Naive thymus-derived CD4-positive, alpha-beta T cell (primary cell): Measurements from ENCODE around the gene SAA4. TPM values are rescaled to one million over a fixed set of nuclear protein-coding genes. Genes with fewer than 3 reads are reported as not detected.
"Not testable (repeated sequence)": the region's sequence is repeated elsewhere in the genome, so short reads cannot be mapped to it uniquely, and the experiment has no call there.

ENCODE experiments used
- ATAC-seq: fragments of 150-1000 bp; cut with Tn5 transposase; 2 replicates; pipeline ENCODE4 v1.10.0; 2021; ENCODE audit warnings: mild to moderate bottlenecking, moderate library complexity
- CTCF ChIA-PET: fragments of 350-600 bp; sonication (Branson Sonifier 250); formaldehyde crosslinking; loops from one replicate; lab custom pipeline; 2021; ENCODE audit warnings: antibody characterized with exemption; lab: Charles Lee
- POLR2A ChIA-PET: fragments of 350-600 bp; sonication (Branson Sonifier 250); formaldehyde crosslinking; loops from one replicate; lab custom pipeline; 2021; ENCODE audit warnings: antibody characterized with exemption, inconsistent platforms; lab: Charles Lee
- DNase-seq, 9 donors: peaks; one replicate each; pipeline versions ENCODE4 v3.0.0 to v3.0.0-alpha.2; 2020 to 2022; ENCODE audit warnings: mixed read lengths in 1 of 9
- H3K27ac ChIP-seq: one replicate; pipeline ENCODE4 v1.7.0; 2013; ENCODE audit warnings: mild to moderate bottlenecking, low read depth, low read length, moderate library complexity
- H3K27me3 ChIP-seq, 2 donors: one replicate each; pipeline ENCODE4 v1.7.0; 2013; ENCODE audit warnings: low read length in 2 of 2, mild to moderate bottlenecking in 2 of 2, moderate library complexity in 2 of 2; ENCODE audit not compliant: control insufficient read depth in 2 of 2, insufficient read depth in 2 of 2
- H3K36me3 ChIP-seq, 3 experiments: 1 replicate in 2 of 3; 2 replicates in 1 of 3; pipeline ENCODE4 v1.7.0; 2013; ENCODE audit warnings: low read length in 3 of 3, mild to moderate bottlenecking in 3 of 3, moderate library complexity in 1 of 3; ENCODE audit not compliant: insufficient read depth in 3 of 3, control insufficient read depth in 2 of 3
- H3K4me1 ChIP-seq, 2 donors: one replicate each; pipeline ENCODE4 v1.7.0; 2013; ENCODE audit warnings: low read length in 2 of 2, mild to moderate bottlenecking in 2 of 2, moderate library complexity in 1 of 2; ENCODE audit not compliant: control insufficient read depth in 2 of 2, insufficient read depth in 2 of 2
- H3K4me3 ChIP-seq: 2 replicates; pipeline ENCODE4 v1.7.0; 2013; ENCODE audit warnings: mild to moderate bottlenecking, low read length
- H3K9me3 ChIP-seq, 3 experiments: 1 replicate in 2 of 3; 2 replicates in 1 of 3; pipeline ENCODE4 v1.7.0; 2013; ENCODE audit warnings: low read length in 3 of 3; ENCODE audit not compliant: control insufficient read depth in 2 of 3
- H3K27ac Mint-ChIP-seq, 9 donors: one replicate each; pipeline ENCODE4 v1.8.0; 2020 to 2022; ENCODE audit warnings: mixed read lengths in 9 of 9, mild to moderate bottlenecking in 8 of 9, moderate library complexity in 5 of 9, inconsistent platforms in 2 of 9
- H3K27me3 Mint-ChIP-seq, 5 donors: one replicate each; pipeline ENCODE4 v1.8.0; 2021 to 2022; ENCODE audit warnings: mixed read lengths in 5 of 5, mild to moderate bottlenecking in 1 of 5
- H3K36me3 Mint-ChIP-seq, 5 donors: one replicate each; pipeline ENCODE4 v1.8.0; 2020 to 2022; ENCODE audit warnings: mixed read lengths in 5 of 5, mild to moderate bottlenecking in 3 of 5, inconsistent platforms in 1 of 5
- H3K4me1 Mint-ChIP-seq, 7 donors: one replicate each; pipeline ENCODE4 v1.8.0; 2020 to 2022; ENCODE audit warnings: mixed read lengths in 7 of 7, mild to moderate bottlenecking in 3 of 7, inconsistent platforms in 1 of 7
- H3K4me3 Mint-ChIP-seq, 10 donors: one replicate each; pipeline ENCODE4 v1.8.0; 2020 to 2022; ENCODE audit warnings: mild to moderate bottlenecking in 10 of 10, mixed read lengths in 10 of 10, moderate library complexity in 6 of 10, inconsistent platforms in 2 of 10
- H3K9me3 Mint-ChIP-seq, 11 donors: one replicate each; pipeline ENCODE4 v1.8.0; 2020 to 2022; ENCODE audit warnings: mixed read lengths in 11 of 11, mild to moderate bottlenecking in 4 of 11, inconsistent platforms in 1 of 11, moderate library complexity in 1 of 11
- intact Hi-C, 2 donors: fragments of 100-400 bp; cut with micrococcal nuclease; formaldehyde crosslinking; loops; one replicate each; pipeline ENCODE4 v1.15.1; 2023
- polyA plus RNA-seq, 2 donors: library from polyadenylated mRNA; unstranded; fragments of 300-500 nt; fragmentation: Illumina TruSeq; gene quantifications; one replicate each; pipeline ENCODE4 v1.2.3, GENCODE V29; 2021
- total RNA-seq, 6 experiments: library from RNA in 5 of 6; stranded (reverse) in 5 of 6; gene quantifications; 1 replicate in 5 of 6; 2 replicates in 1 of 6; pipeline ENCODE4 v1.2.3 and lab custom pipeline; 2021 to 2026

The SAA4 gene
- total and polyA plus RNA-seq, 7 experiments from 2014 or later: 0.31 TPM; not detected in 6

DNA sequence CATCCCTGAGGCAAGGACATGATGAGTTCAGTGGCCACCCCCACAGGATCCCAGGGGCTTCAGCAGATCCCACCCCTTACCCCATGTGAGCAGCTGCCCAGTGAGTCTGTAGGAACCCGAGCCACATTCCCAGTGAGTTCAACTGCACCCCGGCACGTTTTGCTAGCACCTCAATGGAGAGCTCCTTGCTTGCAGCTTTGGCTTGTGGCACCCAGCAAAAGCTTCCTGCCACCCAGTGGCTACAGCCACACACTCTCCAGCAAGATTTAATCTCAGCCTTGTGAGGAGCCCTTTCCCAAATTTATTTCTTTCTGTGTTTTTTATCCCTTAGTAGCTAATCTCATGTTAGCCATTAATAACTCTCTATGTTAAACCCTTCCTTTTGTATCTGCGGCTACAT is 33.5 kb upstream of the SAA4 start:
- H3K9me3 ChIP-seq: no peaks in the 10 kb centered on the region
- CTCF ChIA-PET: no interaction called here
- Mint-ChIP-seq H3K4me3 (no peak overlapping the region), H3K27ac (no peak overlapping the region), H3K27me3 (peaks cover 0 to 4% (median 0%) of the 10 kb centered on the region in 5 donors), H3K9me3 (peaks cover 0 to 1% (median 0%) of the 10 kb centered on the region in 11 donors), H3K4me1 (peaks cover 0 to 12% (median 0%) of the 10 kb centered on the region in 7 donors), H3K36me3 (peaks cover 0 to 7% (median 6%) of the 10 kb centered on the region in 5 donors)
- peaks cover 0 to 3% of the 10 kb centered on the region in 2 donors for H3K4me1 ChIP-seq
- no peaks in the 10 kb centered on the region for H3K36me3 ChIP-seq
- H3K27ac ChIP-seq: no peak overlapping the region
- POLR2A ChIA-PET: no interaction called here
- no peak overlapping the region for H3K4me3 ChIP-seq
- no peak for ATAC-seq
- DNase-seq: no peak
- intact Hi-C loops: no loop called here
- no peaks in the 10 kb centered on the region for H3K27me3 ChIP-seq

DNA sequence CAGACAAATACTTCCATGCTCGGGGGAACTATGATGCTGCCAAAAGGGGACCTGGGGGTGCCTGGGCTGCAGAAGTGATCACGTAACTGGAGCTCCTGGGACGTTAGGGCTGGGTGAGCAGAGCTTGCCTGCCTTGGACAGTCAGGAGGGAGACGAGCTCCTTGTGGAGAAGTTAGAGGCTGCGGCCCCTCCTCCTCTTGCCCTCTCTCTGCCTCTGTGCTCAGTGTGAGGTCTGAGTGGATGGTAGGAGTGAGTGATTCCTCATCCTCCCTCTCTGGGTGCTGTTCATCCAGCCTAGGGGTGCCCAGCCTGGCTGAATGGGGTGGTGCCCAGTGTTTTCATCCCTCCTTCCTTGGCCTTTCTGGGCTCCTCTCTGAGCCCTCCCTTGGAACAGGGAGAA is 32.6 kb upstream of the SAA4 start:
- H3K4me1 ChIP-seq, H3K4me3 Mint-ChIP-seq: not testable (repeated sequence)

DNA sequence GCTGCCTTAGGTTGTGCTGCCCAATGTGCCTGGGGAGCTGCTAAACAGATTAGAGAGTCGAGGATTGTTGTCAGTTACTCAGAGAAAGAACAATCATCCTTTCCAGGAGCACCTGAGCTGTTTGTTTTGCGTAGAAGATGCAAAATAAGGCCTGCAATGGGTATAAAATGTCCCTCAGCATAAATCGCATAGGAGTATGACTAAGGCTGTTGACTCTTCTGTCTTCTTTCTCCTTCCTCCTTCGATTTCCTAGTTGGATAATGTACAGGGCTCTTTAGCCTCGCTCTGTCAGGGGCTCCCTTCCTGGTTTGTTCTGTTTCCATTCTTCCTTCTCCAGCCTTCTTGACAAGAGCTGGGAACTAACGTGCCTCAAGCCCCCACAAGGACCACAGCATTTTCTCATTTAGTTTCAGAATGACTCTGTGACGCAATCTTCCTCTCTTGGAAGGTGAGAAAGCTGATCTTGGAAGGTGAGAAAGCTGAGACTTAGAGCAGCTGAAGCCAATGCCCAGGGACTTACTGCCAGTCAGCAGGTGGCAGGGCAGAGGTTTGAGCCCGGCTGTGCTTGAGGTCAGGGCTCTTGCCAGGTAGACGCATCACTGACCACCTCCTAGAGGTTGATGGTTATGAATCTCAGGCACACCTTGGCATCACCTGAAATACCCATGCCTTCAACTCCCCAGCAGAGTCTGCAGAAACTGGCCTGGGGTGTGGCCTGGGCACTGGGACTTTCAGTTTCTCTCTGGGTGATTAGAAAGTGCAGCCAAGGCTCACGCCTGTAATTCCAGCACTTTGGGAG is 30.9 kb upstream of the SAA4 start:
- H3K27me3 ChIP-seq, H3K9me3 Mint-ChIP-seq, CTCF ChIA-PET, H3K36me3 ChIP-seq, H3K27ac Mint-ChIP-seq, H3K4me1 ChIP-seq, H3K4me3 ChIP-seq, H3K4me3 Mint-ChIP-seq, DNase-seq, H3K9me3 ChIP-seq, intact Hi-C loops, H3K27ac ChIP-seq, H3K36me3 Mint-ChIP-seq, POLR2A ChIA-PET: not testable (repeated sequence)
- peaks cover 0 to 22% (median 0%) of the 10 kb centered on the region in 7 donors for H3K4me1 Mint-ChIP-seq
- peaks cover 0 to 10% (median 0%) of the 10 kb centered on the region in 5 donors for H3K27me3 Mint-ChIP-seq
- ATAC-seq: peak; percentile 44

More for the DNA sequence above, 32.6 kb upstream of the SAA4 start:
- H3K27ac ChIP-seq, H3K9me3 Mint-ChIP-seq, ATAC-seq, H3K27me3 Mint-ChIP-seq, CTCF ChIA-PET, H3K4me3 ChIP-seq, H3K36me3 ChIP-seq, H3K27me3 ChIP-seq, H3K27ac Mint-ChIP-seq, H3K36me3 Mint-ChIP-seq, DNase-seq, POLR2A ChIA-PET, intact Hi-C loops, H3K9me3 ChIP-seq: not testable (repeated sequence)
- H3K4me1 Mint-ChIP-seq: peaks cover 0 to 16% (median 0%) of the 10 kb centered on the region in 7 donors

DNA sequence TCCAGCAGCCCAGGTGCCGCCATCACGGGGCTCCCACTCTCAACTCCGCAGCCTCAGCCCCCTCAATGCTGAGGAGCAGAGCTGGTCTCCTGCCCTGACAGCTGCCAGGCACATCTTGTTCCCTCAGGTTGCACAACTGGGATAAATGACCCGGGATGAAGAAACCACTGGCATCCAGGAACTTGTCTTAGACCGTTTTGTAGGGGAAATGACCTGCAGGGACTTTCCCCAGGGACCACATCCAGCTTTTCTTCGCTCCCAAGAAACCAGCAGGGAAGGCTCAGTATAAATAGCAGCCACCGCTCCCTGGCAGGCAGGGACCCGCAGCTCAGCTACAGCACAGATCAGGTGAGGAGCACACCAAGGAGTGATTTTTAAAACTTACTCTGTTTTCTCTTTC is 29.3 kb upstream of the SAA4 start, which contains the start of gene SAA1:
TSS of gene SAA1 (plus strand) at position 316 of the 400 bp plus-strand sequence. CDS start 624 bp downstream, outside the sequence.
- peaks cover 0 to 1% (median 0%) of the 10 kb centered on the region in 11 donors for H3K9me3 Mint-ChIP-seq
- Histone ChIP-seq H3K4me1 (peaks cover 0 to 3% of the 10 kb centered on the region in 2 donors), H3K36me3 (no peaks in the 10 kb centered on the region), H3K27me3 (no peaks in the 10 kb centered on the region), H3K4me3 (no peak within 1 kb of the TSS), H3K9me3 (no peaks in the 10 kb centered on the region), H3K27ac (no peak within 1 kb of the TSS)
- DNase-seq (no peak), ATAC-seq (no peak)
- ChIA-PET CTCF (no interaction called here), POLR2A (no interaction called here)
- peaks cover 0 to 22% (median 0%) of the 10 kb centered on the region in 7 donors for H3K4me1 Mint-ChIP-seq
- no peak within 1 kb of the TSS for H3K4me3 Mint-ChIP-seq
- intact Hi-C loops: no loop called here
- H3K36me3 Mint-ChIP-seq: no peaks in the 10 kb centered on the region
- no peak within 1 kb of the TSS for H3K27ac Mint-ChIP-seq
- peaks cover 0 to 10% (median 0%) of the 10 kb centered on the region in 5 donors for H3K27me3 Mint-ChIP-seq

DNA sequence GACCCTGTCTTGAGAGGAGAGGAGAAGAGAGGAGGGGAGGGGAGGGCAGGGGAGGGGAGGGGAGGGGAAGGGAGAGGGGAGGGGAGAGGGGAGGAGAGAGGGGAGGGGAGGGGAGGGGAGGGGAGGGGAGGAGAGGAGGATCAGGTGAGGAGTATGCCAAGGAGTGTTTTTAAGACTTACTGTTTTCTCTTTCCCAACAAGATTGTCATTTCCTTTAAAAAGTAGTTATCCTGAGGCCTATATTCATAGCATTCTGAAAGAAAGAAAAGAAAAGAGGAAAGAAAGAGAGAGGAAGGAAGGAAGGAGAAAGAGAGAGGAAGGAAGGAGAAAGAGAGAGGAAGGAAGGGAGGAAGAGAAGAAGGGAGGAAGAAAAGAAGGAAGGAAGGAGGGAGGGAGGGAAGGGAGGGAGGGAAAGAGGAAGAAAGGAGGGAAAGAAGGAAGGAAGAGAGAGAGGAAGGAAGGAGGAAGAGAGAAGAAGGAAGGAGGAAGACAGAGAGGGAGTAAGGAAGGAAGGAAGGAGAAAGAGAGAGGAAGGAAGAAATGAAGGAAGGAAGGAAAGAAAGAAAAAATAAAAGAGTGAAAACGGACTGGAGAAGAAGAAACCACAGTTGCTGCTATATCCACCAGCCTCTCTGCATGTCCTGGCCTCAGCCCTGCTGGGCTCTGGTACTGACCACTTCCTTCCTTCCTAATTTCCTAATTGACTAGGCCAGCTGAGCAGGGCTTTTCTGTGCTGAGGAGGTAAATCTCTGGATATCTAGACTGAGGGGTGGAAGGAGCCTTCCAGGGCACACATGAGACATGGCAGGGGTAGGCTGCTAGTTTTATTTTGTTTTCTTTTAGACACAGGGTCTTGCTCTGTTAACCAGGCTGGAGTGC is 28.3 kb upstream of the SAA4 start:
- no peak for DNase-seq
- Histone ChIP-seq H3K36me3 (no peaks in the 10 kb centered on the region), H3K4me1 (peaks cover 0 to 3% of the 10 kb centered on the region in 2 donors), H3K4me3 (no peak overlapping the region), H3K27me3 (no peaks in the 10 kb centered on the region), H3K27ac (no peak overlapping the region), H3K9me3 (no peaks in the 10 kb centered on the region)
- intact Hi-C loops: no loop called here
- ChIA-PET CTCF (no interaction called here), POLR2A (no interaction called here)
- Mint-ChIP-seq H3K27me3 (peaks cover 0 to 10% (median 0%) of the 10 kb centered on the region in 5 donors), H3K9me3 (peaks cover 0 to 1% (median 0%) of the 10 kb centered on the region in 11 donors), H3K27ac (no peak overlapping the region), H3K4me1 (peaks cover 0 to 22% (median 0%) of the 10 kb centered on the region in 7 donors), H3K4me3 (no peak overlapping the region), H3K36me3 (no peaks in the 10 kb centered on the region)
- no peak for ATAC-seq

DNA sequence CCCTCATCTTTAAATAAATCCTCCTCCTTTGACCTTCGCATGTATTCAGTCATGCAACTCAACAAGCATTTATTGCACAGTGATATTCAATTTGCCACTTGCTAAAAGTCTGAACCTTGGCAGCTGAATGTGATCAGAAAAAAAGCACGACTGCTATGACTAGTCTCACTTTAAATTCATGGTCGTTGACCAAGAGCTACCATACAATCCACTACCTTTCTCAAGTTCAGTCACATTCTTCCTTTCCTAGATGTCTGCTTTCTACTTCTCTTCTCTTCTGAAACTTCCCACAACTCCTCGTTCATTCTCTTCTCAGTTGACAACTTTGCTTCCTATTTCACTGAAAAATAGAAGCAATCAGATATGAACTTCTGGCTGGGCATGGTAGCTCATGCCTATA is 27.4 kb upstream of the SAA4 start:
- POLR2A ChIA-PET: no interaction called here
- CTCF ChIA-PET: no interaction called here
- Mint-ChIP-seq H3K9me3 (peaks cover 0 to 1% (median 0%) of the 10 kb centered on the region in 11 donors), H3K27ac (no peak overlapping the region), H3K4me3 (no peak overlapping the region), H3K36me3 (no peaks in the 10 kb centered on the region), H3K4me1 (peaks cover 0 to 22% (median 0%) of the 10 kb centered on the region in 7 donors), H3K27me3 (peaks cover 0 to 11% (median 0%) of the 10 kb centered on the region in 5 donors)
- no peaks in the 10 kb centered on the region for H3K9me3 ChIP-seq
- H3K27ac ChIP-seq: no peak overlapping the region
- no peaks in the 10 kb centered on the region for H3K36me3 ChIP-seq
- ATAC-seq: no peak
- no peaks in the 10 kb centered on the region for H3K27me3 ChIP-seq
- H3K4me1 ChIP-seq: peaks cover 0 to 3% of the 10 kb centered on the region in 2 donors
- no peak overlapping the region for H3K4me3 ChIP-seq
- intact Hi-C loops: no loop called here
- DNase-seq: no peak
